ENCODE data around the gene FAM131C.

DNA sequence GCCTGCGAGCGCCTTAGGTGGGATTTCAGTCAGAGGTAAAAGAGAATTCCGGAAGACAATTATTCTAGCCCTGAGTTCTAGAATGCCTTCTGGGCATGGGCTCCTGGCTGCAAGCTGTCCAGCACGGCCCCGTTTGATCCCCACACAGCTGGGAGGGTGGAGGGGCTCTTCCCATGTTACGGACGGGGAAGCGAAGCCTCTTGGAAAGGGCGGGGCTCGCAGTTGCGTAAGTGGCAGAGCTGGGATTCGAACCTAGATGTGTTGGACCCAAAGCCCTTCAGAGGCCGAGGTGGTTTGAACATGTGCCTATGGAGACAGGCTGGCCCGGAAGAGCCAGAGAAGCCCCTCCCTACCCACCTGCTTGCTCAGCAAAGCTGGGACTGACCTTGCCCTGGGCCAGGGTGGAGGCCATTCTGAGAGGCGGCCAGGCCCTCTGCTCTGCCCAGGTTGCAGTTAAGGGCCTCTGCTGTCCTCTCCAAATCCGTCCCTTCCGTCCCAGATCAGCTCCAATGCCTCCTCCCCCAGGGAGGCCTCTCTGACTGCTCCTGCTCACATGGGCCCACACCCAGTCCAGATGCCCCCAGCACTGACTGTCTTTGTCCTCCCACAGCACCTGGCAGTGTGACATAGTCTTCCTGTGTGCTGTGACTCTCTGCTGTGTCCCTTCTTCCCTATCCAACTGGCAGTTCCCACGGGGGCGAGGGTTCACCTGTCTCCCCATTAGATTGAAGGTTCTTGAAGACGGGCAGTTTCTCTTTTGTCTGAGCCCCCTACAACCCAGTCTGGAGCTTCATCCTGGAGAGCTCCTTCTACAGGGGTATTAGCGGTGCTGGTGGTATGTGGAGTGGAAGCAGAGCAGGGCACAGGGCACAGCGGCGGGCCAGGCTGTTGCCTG lies 54.5 kb downstream of the FAM131C start:
- TF ChIP-seq POLR2A (IDR thresholded peaks at IDR 0.05): no peak
- TF ChIP-seq, protein P1, sequence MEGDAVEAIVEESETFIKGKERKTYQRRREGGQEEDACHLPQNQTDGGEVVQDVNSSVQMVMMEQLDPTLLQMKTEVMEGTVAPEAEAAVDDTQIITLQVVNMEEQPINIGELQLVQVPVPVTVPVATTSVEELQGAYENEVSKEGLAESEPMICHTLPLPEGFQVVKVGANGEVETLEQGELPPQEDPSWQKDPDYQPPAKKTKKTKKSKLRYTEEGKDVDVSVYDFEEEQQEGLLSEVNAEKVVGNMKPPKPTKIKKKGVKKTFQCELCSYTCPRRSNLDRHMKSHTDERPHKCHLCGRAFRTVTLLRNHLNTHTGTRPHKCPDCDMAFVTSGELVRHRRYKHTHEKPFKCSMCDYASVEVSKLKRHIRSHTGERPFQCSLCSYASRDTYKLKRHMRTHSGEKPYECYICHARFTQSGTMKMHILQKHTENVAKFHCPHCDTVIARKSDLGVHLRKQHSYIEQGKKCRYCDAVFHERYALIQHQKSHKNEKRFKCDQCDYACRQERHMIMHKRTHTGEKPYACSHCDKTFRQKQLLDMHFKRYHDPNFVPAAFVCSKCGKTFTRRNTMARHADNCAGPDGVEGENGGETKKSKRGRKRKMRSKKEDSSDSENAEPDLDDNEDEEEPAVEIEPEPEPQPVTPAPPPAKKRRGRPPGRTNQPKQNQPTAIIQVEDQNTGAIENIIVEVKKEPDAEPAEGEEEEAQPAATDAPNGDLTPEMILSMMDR (IDR thresholded peaks at IDR 0.05): no peak

Measured in upper lobe of left lung (tissue), 4 donors.